H1 (cell line): ENCODE results near the gene SLC17A1.

Source experiments
- CHD1 ChIP-seq: IDR thresholded peaks from 2 replicates; pipeline ENCODE4 v1.6.1; 2012; ENCODE audit warnings: low read depth, low read length, improper control_type of control experiment
- CTCF ChIP-seq, 3 experiments: IDR thresholded peaks; 1 replicate in 2 of 3; 2 replicates in 1 of 3; pipeline versions ENCODE4 v1.5.1 to v1.6.1; 2011; ENCODE audit warnings: low read length in 3 of 3, mild to moderate bottlenecking in 3 of 3, inconsistent platforms in 2 of 3, low read depth in 1 of 3, moderate library complexity in 1 of 3; ENCODE audit not compliant: insufficient read depth in 1 of 3; ENCODE audit errors: control extremely low read depth in 1 of 3
- EZH2 ChIP-seq: fragments of 200-600 bp; sonication (generic); IDR thresholded peaks from 2 replicates; pipeline ENCODE4 v1.7.1; 2012; ENCODE audit warnings: low read depth, mild to moderate bottlenecking, moderate library complexity, low read length, inconsistent platforms; ENCODE audit not compliant: severe bottlenecking
- POLR2A ChIP-seq, 2 experiments: IDR thresholded peaks; 1 replicate in 1 of 2; 2 replicates in 1 of 2; pipeline ENCODE4 v1.6.1; 2011; ENCODE audit warnings: low read depth in 2 of 2, low read length in 2 of 2, mild to moderate bottlenecking in 2 of 2; ENCODE audit errors: control extremely low read depth in 1 of 2
- POLR2AphosphoS5 ChIP-seq: IDR thresholded peaks from 2 replicates; pipeline ENCODE4 v1.6.1; 2011; ENCODE audit warnings: low read depth, low read length

- TF ChIP-seq POLR2A (IDR thresholded peaks at IDR 0.05; ENCODE audit: control extremely low read depth in 1 of 2, low read depth in 2 of 2, low read length in 2 of 2) = no peak
- TF ChIP-seq EZH2 = no peak
- TF ChIP-seq POLR2AphosphoS5 = no peak
- no peak for TF ChIP-seq CHD1
- TF ChIP-seq CTCF (IDR thresholded peaks at IDR 0.05; ENCODE audit: control extremely low read depth in 1 of 3, insufficient read depth in 1 of 3, low read depth in 1 of 3, low read length in 3 of 3) = no peak
Measured at GRCh38 chr6:25757936-25758642, 73.8 kb downstream of the SLC17A1 start.
